AG10803 (cell line): ENCODE results near the gene CSH2.

ENCODE experiments used
- DNase-seq: peaks from one replicate; pipeline ENCODE4 v3.0.0; 2010; ENCODE audit warnings: low read depth
- H3K4me3 ChIP-seq: 2 replicates; pipeline ENCODE4 v1.5.1; 2011; ENCODE audit warnings: mild to moderate bottlenecking, low read length, control low read depth
- CTCF ChIP-seq: conservative IDR thresholded peaks from 2 replicates; pipeline ENCODE4 v1.5.1; 2011; ENCODE audit warnings: mild to moderate bottlenecking, low read length, control low read depth, inconsistent platforms

Gene CSH2

GRCh38 chr17:63833741-63834373 is 39.6 kb downstream of the CSH2 start:
- DNase-seq, result no peak
- no peak overlapping the region for H3K4me3 ChIP-seq
- no peak for TF ChIP-seq CTCF

- no peak for TF ChIP-seq CTCF
- no peak overlapping the region for H3K4me3 ChIP-seq
- no peak for DNase-seq
These were observed 40.3 kb downstream of the CSH2 start for GRCh38 chr17:63833026-63833740.

GRCh38 chr17:63832455-63832854 is 41.0 kb downstream of the CSH2 start:
- DNase-seq, result no peak
- 0 out of 2 replicates have a peak, but pooled peaks have one; percentile 3 for TF ChIP-seq CTCF

GRCh38 chr17:63832014-63832413 is 41.5 kb downstream of the CSH2 start:
- TF ChIP-seq CTCF, result no peak
- DNase-seq, result no peak

More at GRCh38 chr17:63832455-63832854, 41.0 kb downstream of the CSH2 start:
- no peak overlapping the region for H3K4me3 ChIP-seq

GRCh38 chr17:63831505-63831904 is 42.0 kb downstream of the CSH2 start:
- TF ChIP-seq CTCF, result no peak
- no peak for DNase-seq
- H3K4me3 ChIP-seq, result no peak overlapping the region

More at GRCh38 chr17:63832014-63832413, 41.5 kb downstream of the CSH2 start:
- no peak overlapping the region for H3K4me3 ChIP-seq

GRCh38 chr17:63830904-63831491 is 42.5 kb downstream of the CSH2 start:
- TF ChIP-seq CTCF, result no peak
- no peak for DNase-seq
- no peak overlapping the region for H3K4me3 ChIP-seq

- DNase-seq, result no peak
- no peak overlapping the region for H3K4me3 ChIP-seq
- TF ChIP-seq CTCF, result no peak
These were observed 43.2 kb downstream of the CSH2 start for GRCh38 chr17:63830278-63830677.
